Adrenal gland (tissue), 12 donors: ENCODE data around the gene TMEM79. TPM values are rescaled to one million over a fixed set of nuclear protein-coding genes. Genes with fewer than 3 reads are reported as not detected.

Experiments
- DNase-seq, 7 donors: peaks; one replicate each; pipeline ENCODE4 v3.0.0-alpha.2; 2019 to 2020
- H3K27ac ChIP-seq, 5 donors: fragments of 200-600 bp; sonication (generic) in 4 of 5; 1 replicate in 3 of 5; 2 replicates in 2 of 5; pipeline versions ENCODE4 v1.5.1 to v1.8.0; 2016 to 2020; ENCODE audit warnings: mild to moderate bottlenecking in 1 of 5
- H3K27me3 ChIP-seq: fragments of 200-600 bp; 2 replicates; pipeline ENCODE4 v1.8.0; 2021
- H3K36me3 ChIP-seq, 2 donors: fragments of 200-600 bp; replicated peaks in 1 of 2; 1 replicate in 1 of 2; 2 replicates in 1 of 2; pipeline versions ENCODE4 v1.5.1 to v1.8.0; 2018 to 2022
- H3K4me1 ChIP-seq, 2 donors: fragments of 200-600 bp; replicated peaks in 1 of 2; 1 replicate in 1 of 2; 2 replicates in 1 of 2; pipeline versions ENCODE4 v1.5.1 to v1.8.0; 2018 to 2021
- H3K4me3 ChIP-seq, 4 donors: fragments of 200-600 bp; sonication (generic) in 3 of 4; one replicate each; pipeline ENCODE4 v1.5.1; 2016 to 2018
- H3K9me3 ChIP-seq, 3 donors: fragments of 200-600 bp; sonication (generic) in 1 of 3; replicated peaks in 1 of 3; 1 replicate in 2 of 3; 2 replicates in 1 of 3; pipeline versions ENCODE4 v1.5.1 to v1.8.0; 2016 to 2021
- POLR2A ChIP-seq, 2 donors: fragments of 450-650 bp; IDR thresholded peaks; one replicate each; pipeline ENCODE4 v1.6.1; 2017; ENCODE audit warnings: antibody characterized with exemption in 2 of 2, mild to moderate bottlenecking in 2 of 2, moderate library complexity in 1 of 2
- WGBS, 4 donors: extraction: QIAGEN DNeasy Blood & Tissue Kit in 2 of 4; methylation state at CpG; one replicate each; pipeline versions ENCODE4 v1.1.5 to v1.1.7; 2013 to 2017; 5-methylcytosine and 5-hydroxymethylcytosine counted together
- intact Hi-C, 2 donors: fragments of 100-400 bp; cut with DNase I; formaldehyde crosslinking; loops; one replicate each; pipeline versions ENCODE4 v1.14.1 to v1.15.0; 2022 to 2023
- polyA plus RNA-seq, 3 donors: library from polyadenylated mRNA; stranded (reverse); fragments of 200-250 nt in 2 of 3; fragments of 350-450 nt in 1 of 3; fragmentation: Illumina TruSeq in 1 of 3; extraction: RNeasy Lipid Tissue Mini Kit (QIAGEN cat#74804) in 1 of 3; gene quantifications; one replicate each; pipeline ENCODE4 v1.2.3, GENCODE V29; 2013 to 2014
- total RNA-seq, 9 donors: library from RNA; depleted of rRNA in 4 of 9; stranded (reverse); fragments of >200 nt in 4 of 9; fragments of 120-200 nt in 1 of 9; fragmentation: NEBNext Ultra II Directional in 1 of 9; extraction: Animal tissue kit (Norgen Biotek cat#: 25700) in 1 of 9; gene quantifications; one replicate each; pipeline versions ENCODE4 v1.1.0 to v1.2.4, GENCODE V29; 2013 to 2023
- TF ChIP-seq, protein P1 (sequence below), 6 experiments: fragments of 450-650 bp in 4 of 6; fragments of 200-600 bp in 2 of 6; sonication (generic) in 1 of 6; IDR thresholded peaks; 1 replicate in 5 of 6; 2 replicates in 1 of 6; pipeline versions ENCODE4 v1.5.1 to v1.8.0; 2016 to 2021; ENCODE audit warnings: antibody characterized with exemption in 6 of 6, mild to moderate bottlenecking in 2 of 6, moderate library complexity in 1 of 6
- donor health status: healthy with polysubstance abuse.
- donor health status: Bipolar disorder and iron deficiency.
- donor health status: DM: yes; HTN: yes; CAD: no.
- donor health status: DM: no; HTN: no; CAD: no.
- donor health status: DM: no; HTN: no; CAD: no.
- donor health status: DM: yes; HTN: yes; CAD: no.

TMEM79 gene
- total and polyA plus RNA-seq, 12 donors: 1.0 to 6.3 (median 3.1) TPM

DNA sequence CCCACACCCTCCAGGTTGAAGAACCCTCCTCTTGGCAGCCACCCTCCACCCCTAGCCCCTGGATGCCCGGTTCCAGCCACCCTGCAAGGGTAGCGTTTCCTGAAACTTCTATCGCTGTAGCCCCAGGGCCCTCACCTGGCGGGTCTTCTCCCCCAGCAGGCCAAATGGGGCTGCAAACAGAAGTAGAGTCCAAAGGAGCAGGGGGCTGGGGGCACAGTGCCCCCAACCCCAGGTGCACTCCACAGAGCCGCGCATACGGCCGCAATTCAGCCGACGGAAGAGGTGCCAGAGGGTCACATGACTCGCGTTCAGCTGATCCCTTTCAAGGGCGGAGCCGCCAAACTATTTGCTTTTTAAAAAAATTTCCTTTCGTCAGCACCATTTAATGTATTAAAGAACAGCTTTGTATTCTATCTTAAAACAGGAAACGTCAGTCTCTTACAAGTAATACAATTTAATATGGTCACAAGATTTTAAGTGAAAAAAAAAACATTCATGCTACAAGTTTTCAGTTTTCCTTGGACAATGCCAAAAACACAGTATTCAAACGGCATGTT is 11.3 kb downstream of the TMEM79 start, which contains the start of gene GLMP:
Gene GLMP, minus strand, starts transcription at position 289 of the 557 bp plus-strand sequence. Its CDS starts 34 bp downstream, at position 255.
- H3K9me3 ChIP-seq: no peaks in the 10 kb centered on the region

DNA sequence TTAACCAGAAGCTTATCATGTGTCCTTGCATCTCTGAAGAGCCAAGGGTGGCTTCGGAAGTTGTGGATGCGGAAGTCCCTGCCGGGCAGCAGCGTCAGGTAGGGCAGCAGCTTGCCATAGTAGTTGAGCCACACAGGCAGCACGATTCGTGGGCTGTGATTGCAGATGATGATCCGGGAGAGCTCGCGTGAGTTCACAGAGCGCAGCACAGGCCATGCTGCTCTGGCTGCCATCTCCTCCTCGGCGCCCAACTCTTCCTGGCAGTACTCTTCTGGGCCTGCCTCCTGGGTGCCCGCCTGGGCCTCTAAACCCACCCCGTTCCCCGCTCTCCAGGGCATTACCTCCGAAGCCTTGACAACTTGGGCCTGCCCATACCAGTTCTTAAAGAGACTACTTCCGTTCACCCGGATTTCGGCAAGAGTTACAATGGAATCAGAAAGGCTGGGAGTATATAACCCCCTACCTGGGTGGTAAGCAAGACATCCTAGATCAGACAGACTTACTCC is 14.8 kb downstream of the TMEM79 start, which contains the start of gene VHLL:
Gene VHLL, minus strand, starts transcription at position 456 of the 506 bp plus-strand sequence. Its CDS starts 118 bp downstream, at position 338.
- TF ChIP-seq POLR2A (IDR thresholded peaks at IDR 0.05): no peak
- TF ChIP-seq, protein P1, sequence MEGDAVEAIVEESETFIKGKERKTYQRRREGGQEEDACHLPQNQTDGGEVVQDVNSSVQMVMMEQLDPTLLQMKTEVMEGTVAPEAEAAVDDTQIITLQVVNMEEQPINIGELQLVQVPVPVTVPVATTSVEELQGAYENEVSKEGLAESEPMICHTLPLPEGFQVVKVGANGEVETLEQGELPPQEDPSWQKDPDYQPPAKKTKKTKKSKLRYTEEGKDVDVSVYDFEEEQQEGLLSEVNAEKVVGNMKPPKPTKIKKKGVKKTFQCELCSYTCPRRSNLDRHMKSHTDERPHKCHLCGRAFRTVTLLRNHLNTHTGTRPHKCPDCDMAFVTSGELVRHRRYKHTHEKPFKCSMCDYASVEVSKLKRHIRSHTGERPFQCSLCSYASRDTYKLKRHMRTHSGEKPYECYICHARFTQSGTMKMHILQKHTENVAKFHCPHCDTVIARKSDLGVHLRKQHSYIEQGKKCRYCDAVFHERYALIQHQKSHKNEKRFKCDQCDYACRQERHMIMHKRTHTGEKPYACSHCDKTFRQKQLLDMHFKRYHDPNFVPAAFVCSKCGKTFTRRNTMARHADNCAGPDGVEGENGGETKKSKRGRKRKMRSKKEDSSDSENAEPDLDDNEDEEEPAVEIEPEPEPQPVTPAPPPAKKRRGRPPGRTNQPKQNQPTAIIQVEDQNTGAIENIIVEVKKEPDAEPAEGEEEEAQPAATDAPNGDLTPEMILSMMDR (IDR thresholded peaks at IDR 0.05): no peak
- peaks cover 0 to 2% of the 10 kb centered on the region in 2 donors for H3K36me3 ChIP-seq
- H3K9me3 ChIP-seq: no peaks in the 10 kb centered on the region
- intact Hi-C loops: no loop called here
- no peak within 1 kb of the TSS for H3K4me3 ChIP-seq
- no peaks in the 10 kb centered on the region for H3K27me3 ChIP-seq
- WGBS, 4 donors: 86 to 90% (median 89%) methylated on average over 14 to 19 of the region's 19 CpGs
- DNase-seq: no peak
- peaks cover 14 to 18% of the 10 kb centered on the region in 2 donors for H3K4me1 ChIP-seq
- H3K27ac ChIP-seq: no peak within 1 kb of the TSS

More for the DNA sequence above, 11.3 kb downstream of the TMEM79 start, which contains the start of gene GLMP:
- no peaks in the 10 kb centered on the region for H3K27me3 ChIP-seq
- intact Hi-C loops: no loop called here
- DNase-seq: peak; percentile 63 to 81 (median 75)
- TF ChIP-seq, protein P1 (IDR thresholded peaks at IDR 0.05): no peak
- TF ChIP-seq POLR2A (IDR thresholded peaks at IDR 0.05): no peak
- WGBS, 4 donors: 0 to 2% (median 1%) methylated on average over 12 to 17 of the region's 17 CpGs
- H3K4me1 ChIP-seq: peaks cover 22 to 36% of the 10 kb centered on the region in 2 donors
- H3K36me3 ChIP-seq: peaks cover 0 to 14% of the 10 kb centered on the region in 2 donors
- H3K27ac ChIP-seq: peak within 1 kb of the TSS in 4 of 5 donors; percentile 7 to 75 (median 64)
- peak within 1 kb of the TSS; percentile 30 to 90 (median 70) for H3K4me3 ChIP-seq

DNA sequence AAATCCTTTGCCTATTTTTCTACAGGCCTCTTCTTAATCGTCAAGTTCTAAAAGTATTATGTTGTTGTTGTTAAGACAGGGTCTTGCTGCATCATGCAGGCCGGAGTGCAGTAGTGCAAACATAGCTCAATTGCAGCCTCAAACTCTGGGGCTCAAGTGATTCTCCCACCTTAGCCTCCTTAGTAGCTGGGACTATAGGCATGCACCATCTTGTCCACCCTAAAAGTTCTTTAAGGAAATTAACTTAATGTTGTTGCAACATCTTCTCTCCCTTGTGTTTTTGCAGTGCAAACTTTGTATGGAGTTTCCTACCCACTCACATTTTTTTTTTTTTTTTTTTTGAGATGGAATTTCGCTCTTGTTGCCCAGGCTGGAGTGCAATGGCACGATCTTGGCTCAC is 19.1 kb downstream of the TMEM79 start:
- Histone ChIP-seq H3K4me3 (no peak overlapping the region), H3K4me1 (peaks cover 4 to 6% of the 10 kb centered on the region in 2 donors), H3K27me3 (no peaks in the 10 kb centered on the region), H3K27ac (no peak overlapping the region), H3K36me3 (peaks cover 0 to 11% of the 10 kb centered on the region in 2 donors), H3K9me3 (no peaks in the 10 kb centered on the region)
- WGBS, 4 donors: 90 to 99% (median 97%) methylated on average over 3 to 4 of the region's 4 CpGs
- intact Hi-C loops: no loop called here
- TF ChIP-seq POLR2A (IDR thresholded peaks at IDR 0.05): no peak
- TF ChIP-seq, protein P1 (IDR thresholded peaks at IDR 0.05): no peak
- DNase-seq: no peak

DNA sequence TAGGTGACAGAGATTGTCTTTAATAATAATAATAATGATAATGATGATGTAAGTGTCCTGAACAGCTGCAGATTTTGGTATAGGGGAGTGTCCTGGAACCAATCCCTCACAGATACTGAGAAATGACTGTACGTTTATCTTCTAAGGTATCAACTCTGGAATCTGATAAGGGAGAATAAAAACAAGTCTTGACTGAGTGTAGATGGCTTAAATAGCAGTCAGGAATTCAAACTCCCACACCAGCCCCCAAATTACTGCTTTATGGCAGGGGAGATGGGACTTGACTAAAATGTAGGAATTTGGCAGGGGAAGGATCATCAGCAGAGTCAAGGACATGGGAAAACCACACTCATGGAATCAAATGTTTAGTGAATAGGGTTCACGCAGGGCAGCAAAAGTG is 21.1 kb downstream of the TMEM79 start:
- H3K27ac ChIP-seq: no peak overlapping the region
- H3K9me3 ChIP-seq: no peaks in the 10 kb centered on the region
- TF ChIP-seq, protein P1 (IDR thresholded peaks at IDR 0.05): no peak
- no peak for TF ChIP-seq POLR2A (IDR thresholded peaks at IDR 0.05)
- H3K4me1 ChIP-seq: peaks cover 16 to 17% of the 10 kb centered on the region in 2 donors
- no peak for DNase-seq
- no peak overlapping the region for H3K4me3 ChIP-seq
- 45 to 60% (median 54%) methylated on average over 2 of the region's 2 CpGs for WGBS, 4 donors
- H3K36me3 ChIP-seq: peaks cover 0 to 30% of the 10 kb centered on the region in 2 donors
- no peaks in the 10 kb centered on the region for H3K27me3 ChIP-seq
- intact Hi-C loops: no loop called here
